GM12874 (cell line): Measurements from ENCODE around the gene SETDB2.

Experiments
- TF ChIP-seq, protein P1 (sequence below): IDR thresholded peaks from 2 replicates; pipeline ENCODE4 v1.5.1; 2011; ENCODE audit warnings: low read depth, mild to moderate bottlenecking, control low read depth, low read length, moderate library complexity; ENCODE audit not compliant: insufficient read depth

The SETDB2 gene

DNA sequence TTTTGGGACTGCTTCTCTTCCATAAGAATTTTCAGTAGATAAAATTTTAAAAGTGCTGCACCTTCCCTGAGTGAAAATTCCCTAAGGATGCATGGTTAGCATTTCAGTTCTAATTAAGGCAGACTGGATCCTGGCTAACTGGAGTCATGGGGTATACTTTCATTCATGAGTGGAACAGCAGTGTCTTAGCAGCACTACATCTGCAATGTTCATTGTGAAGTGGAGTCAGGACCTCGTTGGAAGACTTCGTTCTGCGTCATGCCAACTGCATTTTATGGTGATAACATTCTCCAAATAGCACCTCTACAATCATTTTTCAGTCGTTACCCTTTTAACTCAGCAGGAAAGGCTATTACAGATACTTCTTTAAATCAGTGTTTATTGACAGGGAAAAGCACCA is 77.2 kb downstream of the SETDB2 start:
- TF ChIP-seq, protein P1, sequence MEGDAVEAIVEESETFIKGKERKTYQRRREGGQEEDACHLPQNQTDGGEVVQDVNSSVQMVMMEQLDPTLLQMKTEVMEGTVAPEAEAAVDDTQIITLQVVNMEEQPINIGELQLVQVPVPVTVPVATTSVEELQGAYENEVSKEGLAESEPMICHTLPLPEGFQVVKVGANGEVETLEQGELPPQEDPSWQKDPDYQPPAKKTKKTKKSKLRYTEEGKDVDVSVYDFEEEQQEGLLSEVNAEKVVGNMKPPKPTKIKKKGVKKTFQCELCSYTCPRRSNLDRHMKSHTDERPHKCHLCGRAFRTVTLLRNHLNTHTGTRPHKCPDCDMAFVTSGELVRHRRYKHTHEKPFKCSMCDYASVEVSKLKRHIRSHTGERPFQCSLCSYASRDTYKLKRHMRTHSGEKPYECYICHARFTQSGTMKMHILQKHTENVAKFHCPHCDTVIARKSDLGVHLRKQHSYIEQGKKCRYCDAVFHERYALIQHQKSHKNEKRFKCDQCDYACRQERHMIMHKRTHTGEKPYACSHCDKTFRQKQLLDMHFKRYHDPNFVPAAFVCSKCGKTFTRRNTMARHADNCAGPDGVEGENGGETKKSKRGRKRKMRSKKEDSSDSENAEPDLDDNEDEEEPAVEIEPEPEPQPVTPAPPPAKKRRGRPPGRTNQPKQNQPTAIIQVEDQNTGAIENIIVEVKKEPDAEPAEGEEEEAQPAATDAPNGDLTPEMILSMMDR = no peak

DNA sequence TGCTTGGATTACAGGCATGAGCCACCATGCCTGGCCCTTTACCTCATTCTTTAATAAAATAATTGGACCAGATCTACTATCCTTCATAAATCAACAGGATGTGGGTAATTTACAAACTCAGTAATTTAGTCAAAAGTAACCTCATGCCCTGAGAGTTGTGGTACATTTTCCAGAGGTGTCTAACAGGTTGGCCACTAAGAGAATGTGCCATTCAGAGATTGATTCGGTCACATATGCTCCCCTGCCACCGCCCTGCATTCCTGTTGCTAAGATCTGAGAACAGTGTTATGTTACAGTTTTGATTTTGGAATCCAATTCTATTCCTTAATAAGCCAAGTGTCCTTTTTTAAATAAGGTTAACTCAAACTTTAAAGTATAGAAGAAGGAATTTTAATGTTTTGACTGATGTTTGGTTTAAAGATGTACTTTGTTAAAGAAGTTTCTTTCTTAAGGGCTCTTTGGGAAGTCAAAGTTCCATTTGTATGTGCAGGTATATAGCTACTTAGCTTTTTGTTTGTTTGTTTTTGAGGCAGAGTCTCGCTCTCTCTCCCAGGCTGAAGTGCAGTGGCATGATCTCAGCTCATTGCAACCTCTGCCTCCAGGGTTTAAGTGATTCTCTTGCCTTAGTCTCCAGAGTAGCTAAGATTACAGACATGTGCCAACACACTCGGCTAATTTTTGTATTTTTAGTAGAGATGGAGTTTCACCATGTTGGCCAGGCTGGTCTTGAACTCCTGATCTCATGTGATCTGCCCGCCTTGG is 80.8 kb downstream of the SETDB2 start:
- TF ChIP-seq, protein P1 = no peak

DNA sequence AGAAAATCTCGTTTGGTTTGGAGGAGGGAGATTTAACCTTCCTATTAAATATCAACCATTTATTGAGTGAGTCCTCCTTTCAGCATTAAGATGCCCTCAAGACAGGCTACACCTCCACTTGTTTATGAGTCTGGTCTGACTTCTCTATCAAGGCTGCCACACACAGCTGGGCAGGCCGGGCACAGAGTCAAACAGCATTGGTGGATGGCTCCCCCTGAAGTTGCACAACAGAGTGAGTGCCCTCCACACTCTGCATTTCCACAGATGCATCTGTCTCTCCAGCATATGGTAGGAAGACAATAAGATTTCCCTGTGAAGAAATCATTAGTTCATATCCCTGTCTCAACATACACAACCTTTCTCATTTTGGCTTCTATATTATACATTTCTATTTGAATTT is 83.0 kb downstream of the SETDB2 start:
- TF ChIP-seq, protein P1 = no peak

DNA sequence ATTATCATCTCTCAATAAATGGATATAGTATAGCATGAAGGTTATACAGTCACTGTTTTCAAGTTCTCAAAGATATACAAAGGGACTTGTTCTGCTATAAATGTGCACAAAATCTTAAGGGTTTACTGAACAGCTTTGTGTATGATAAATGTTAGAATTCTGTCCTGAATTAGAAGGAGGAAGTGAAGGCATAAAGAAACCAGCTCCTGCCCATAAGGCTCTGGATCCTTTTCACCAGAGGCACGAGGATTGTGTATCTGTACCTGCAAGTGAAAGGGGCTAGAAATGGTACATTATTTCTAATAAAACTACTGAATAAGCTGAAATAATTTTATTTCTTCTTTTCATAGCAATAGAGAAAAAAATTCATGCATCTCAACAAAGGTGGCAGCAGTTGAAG is 84.1 kb downstream of the SETDB2 start:
- TF ChIP-seq, protein P1 = no peak

DNA sequence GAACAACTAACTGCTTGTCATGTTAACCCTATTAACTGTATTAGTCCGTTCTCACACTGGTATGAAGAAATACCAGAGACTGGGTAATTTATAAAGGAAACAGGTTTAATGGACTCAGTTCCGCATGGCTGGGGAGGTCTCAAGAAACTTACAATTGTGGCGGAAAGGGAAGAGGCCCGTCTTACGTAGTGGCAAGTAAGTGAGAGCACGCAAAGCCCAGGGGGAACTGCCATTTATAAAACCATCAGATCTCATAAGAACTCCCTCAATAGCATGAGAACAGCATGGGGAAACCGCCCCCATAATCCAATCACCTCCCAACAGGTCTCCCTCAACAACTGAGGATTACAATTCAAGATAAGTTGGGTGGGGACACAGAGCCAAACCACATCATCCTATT is 86.4 kb downstream of the SETDB2 start:
- TF ChIP-seq, protein P1 = no peak

DNA sequence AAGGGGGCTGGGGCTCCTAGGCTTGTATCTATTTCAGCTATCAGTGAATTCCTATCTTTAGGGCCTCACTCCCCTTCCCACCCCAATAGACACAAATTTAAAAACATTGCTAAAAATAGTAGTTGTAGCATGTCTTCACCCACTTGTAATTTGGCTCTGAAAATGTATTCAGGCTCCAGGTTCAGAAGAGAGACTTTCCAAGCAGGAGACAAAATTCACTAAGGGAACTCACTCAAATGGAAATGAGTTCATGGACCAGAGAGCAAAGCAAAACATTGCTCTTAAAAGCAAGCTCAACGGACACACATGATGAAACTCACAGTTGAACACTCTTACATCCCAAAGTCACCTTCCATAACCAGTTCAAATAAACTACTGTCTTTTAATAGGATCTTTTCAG is 88.5 kb downstream of the SETDB2 start:
- TF ChIP-seq, protein P1 = no peak

DNA sequence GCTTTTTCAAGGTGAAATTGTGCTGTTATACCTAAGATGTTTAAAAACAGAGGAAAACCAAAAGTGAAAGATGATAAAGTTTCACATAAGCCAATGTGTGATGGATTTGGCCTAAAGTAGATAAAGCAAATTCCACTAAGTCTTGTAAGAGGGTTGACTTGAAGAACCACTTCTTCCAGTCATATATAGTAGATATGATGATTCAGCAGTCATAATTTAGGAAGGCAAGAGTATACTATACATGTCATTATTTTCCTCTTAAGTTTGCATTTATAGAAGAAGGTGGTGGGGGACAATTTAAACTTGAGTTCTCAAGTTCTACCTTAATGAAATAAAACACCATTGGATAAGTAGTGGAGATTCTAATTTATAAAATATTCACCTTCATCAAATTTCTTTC is 88.9 kb downstream of the SETDB2 start:
- TF ChIP-seq, protein P1 = no peak
